Gastroesophageal sphincter (tissue), 4 donors: ENCODE measurements around the gene APEH. TPM values are rescaled to one million over a fixed set of nuclear protein-coding genes. Genes with fewer than 3 reads are reported as not detected.

Experiments
- ATAC-seq: fragments of 150-250 bp; one replicate; pipeline ENCODE4 v1.9.1; 2016; ENCODE audit warnings: mild to moderate bottlenecking, moderate library complexity
- H3K27ac ChIP-seq, 4 donors: fragments of 200-600 bp; sonication (generic) in 3 of 4; 1 replicate in 3 of 4; 2 replicates in 1 of 4; pipeline ENCODE4 v1.5.1; 2016 to 2019
- H3K27me3 ChIP-seq: fragments of 200-600 bp; sonication (generic); one replicate; pipeline ENCODE4 v1.5.1; 2019
- H3K36me3 ChIP-seq, 2 donors: fragments of 200-600 bp; sonication (generic); one replicate each; pipeline ENCODE4 v1.5.1; 2019; ENCODE audit warnings: control low read depth in 1 of 2
- H3K4me1 ChIP-seq, 3 donors: fragments of 200-600 bp; sonication (generic); 1 replicate in 2 of 3; 2 replicates in 1 of 3; pipeline ENCODE4 v1.5.1; 2016 to 2019; ENCODE audit warnings: control low read depth in 2 of 3
- H3K4me3 ChIP-seq, 2 donors: fragments of 200-600 bp; sonication (generic); one replicate each; pipeline ENCODE4 v1.5.1; 2019; ENCODE audit warnings: mild to moderate bottlenecking in 1 of 2, moderate library complexity in 1 of 2
- H3K9me3 ChIP-seq, 3 donors: fragments of 200-600 bp; sonication (generic); one replicate each; pipeline ENCODE4 v1.5.1; 2017 to 2019; ENCODE audit warnings: control low read depth in 2 of 3
- EP300 ChIP-seq: sonication (generic); formaldehyde crosslinking; IDR thresholded peaks from one replicate; pipeline ENCODE4 v1.6.1; 2017; ENCODE audit warnings: antibody characterized with exemption, mild to moderate bottlenecking
- POLR2A ChIP-seq, 2 donors: fragments of 450-650 bp; IDR thresholded peaks; one replicate each; pipeline ENCODE4 v1.6.1; 2017; ENCODE audit warnings: antibody characterized with exemption in 2 of 2, mild to moderate bottlenecking in 2 of 2, moderate library complexity in 1 of 2
- POLR2AphosphoS5 ChIP-seq: sonication (generic); formaldehyde crosslinking; IDR thresholded peaks from one replicate; pipeline ENCODE4 v1.6.1; 2017; ENCODE audit warnings: antibody characterized with exemption
- WGBS, 2 donors: methylation state at CpG; one replicate each; pipeline ENCODE4 v1.1.5; 2018; ENCODE audit warnings: low coverage in 1 of 2; 5-methylcytosine and 5-hydroxymethylcytosine counted together
- total RNA-seq, 4 donors: library from RNA; depleted of rRNA; stranded (reverse); fragments of >200 nt; gene quantifications; one replicate each; pipeline ENCODE4 v1.1.0, GENCODE V29; 2016
- TF ChIP-seq, protein P1 (sequence below), 4 experiments: fragments of 200-600 bp in 2 of 4; fragments of 450-650 bp in 2 of 4; sonication (generic) in 1 of 4; IDR thresholded peaks; one replicate each; pipeline ENCODE4 v1.5.1; 2017 to 2019; ENCODE audit warnings: antibody characterized with exemption in 4 of 4, mild to moderate bottlenecking in 2 of 4, moderate library complexity in 2 of 4

Gene APEH
- total RNA-seq, 4 donors from 2014 or later: 61.4 to 80.2 (median 71.5) TPM

DNA sequence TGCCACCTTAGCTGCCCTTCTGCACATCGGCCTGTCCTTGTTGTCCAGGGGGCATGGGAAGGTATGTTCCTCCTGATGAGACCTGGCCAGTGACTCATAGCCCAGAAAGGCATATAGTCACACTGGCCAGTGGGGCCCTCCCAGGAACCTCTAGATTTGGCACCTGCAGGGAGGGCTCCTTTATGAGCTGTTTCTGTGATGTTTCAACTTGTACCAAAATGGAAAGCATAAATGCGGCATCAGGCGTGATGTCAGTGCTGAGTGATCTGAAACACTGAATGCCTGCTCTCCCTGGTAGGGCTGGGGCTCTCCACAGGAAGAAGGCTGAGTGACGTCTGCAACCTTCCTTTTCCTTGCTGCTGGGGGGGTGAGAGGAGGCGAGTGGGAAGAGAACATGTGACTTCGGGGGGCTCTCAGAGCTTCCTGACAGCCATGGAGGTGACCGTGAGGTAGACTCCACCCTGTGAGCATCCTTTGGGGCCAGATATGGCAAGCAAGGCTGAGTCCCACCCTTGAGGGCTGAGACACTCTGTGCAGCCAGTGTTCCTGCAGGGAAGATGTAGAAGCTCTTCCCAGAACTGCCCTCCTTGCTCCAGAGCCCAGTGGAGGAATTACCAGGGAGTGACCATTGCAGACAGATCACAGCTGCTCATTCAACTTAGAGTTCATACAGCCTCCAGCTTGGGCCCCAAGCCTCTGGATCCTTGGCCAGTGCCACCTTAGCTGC, 37.1 kb upstream of the APEH start:
- peaks cover 0 to 4% (median 0%) of the 10 kb centered on the region in 3 donors for H3K9me3 ChIP-seq
- H3K4me3 ChIP-seq: no peak overlapping the region
- TF ChIP-seq, protein P1, sequence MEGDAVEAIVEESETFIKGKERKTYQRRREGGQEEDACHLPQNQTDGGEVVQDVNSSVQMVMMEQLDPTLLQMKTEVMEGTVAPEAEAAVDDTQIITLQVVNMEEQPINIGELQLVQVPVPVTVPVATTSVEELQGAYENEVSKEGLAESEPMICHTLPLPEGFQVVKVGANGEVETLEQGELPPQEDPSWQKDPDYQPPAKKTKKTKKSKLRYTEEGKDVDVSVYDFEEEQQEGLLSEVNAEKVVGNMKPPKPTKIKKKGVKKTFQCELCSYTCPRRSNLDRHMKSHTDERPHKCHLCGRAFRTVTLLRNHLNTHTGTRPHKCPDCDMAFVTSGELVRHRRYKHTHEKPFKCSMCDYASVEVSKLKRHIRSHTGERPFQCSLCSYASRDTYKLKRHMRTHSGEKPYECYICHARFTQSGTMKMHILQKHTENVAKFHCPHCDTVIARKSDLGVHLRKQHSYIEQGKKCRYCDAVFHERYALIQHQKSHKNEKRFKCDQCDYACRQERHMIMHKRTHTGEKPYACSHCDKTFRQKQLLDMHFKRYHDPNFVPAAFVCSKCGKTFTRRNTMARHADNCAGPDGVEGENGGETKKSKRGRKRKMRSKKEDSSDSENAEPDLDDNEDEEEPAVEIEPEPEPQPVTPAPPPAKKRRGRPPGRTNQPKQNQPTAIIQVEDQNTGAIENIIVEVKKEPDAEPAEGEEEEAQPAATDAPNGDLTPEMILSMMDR (IDR thresholded peaks at IDR 0.05): no peak
- TF ChIP-seq EP300 (no peak), POLR2AphosphoS5 (no peak), POLR2A (IDR thresholded peaks at IDR 0.05) (no peak)
- no peak overlapping the region for H3K27ac ChIP-seq
- H3K4me1 ChIP-seq: no peaks in the 10 kb centered on the region
- H3K27me3 ChIP-seq: no peaks in the 10 kb centered on the region
- 60 to 83% methylated on average over 1 to 3 of the region's 7 CpGs for WGBS, 2 donors
- no peaks in the 10 kb centered on the region for H3K36me3 ChIP-seq
- no peak for ATAC-seq

GRCh38 chr3:49638445-49638844, 35.7 kb upstream of the APEH start:
- TF ChIP-seq, protein P1 (IDR thresholded peaks at IDR 0.05): no peak
- TF ChIP-seq EP300 (no peak), POLR2AphosphoS5 (no peak), POLR2A (IDR thresholded peaks at IDR 0.05) (no peak)
- no peaks in the 10 kb centered on the region for H3K27me3 ChIP-seq
- no peaks in the 10 kb centered on the region for H3K4me1 ChIP-seq
- H3K27ac ChIP-seq: no peak overlapping the region
- H3K4me3 ChIP-seq: no peak overlapping the region
- ATAC-seq: no peak
- no peaks in the 10 kb centered on the region for H3K36me3 ChIP-seq
- no peaks in the 10 kb centered on the region for H3K9me3 ChIP-seq
- WGBS, 2 donors: 56% methylated on average over 5 of the region's 8 CpGs; no CpG with 5 or more reads in 1 of the 2 donors

GRCh38 chr3:49639551-49639950, 34.6 kb upstream of the APEH start:
- Histone ChIP-seq H3K36me3 (no peaks in the 10 kb centered on the region), H3K4me3 (no peak overlapping the region), H3K27ac (no peak overlapping the region), H3K27me3 (no peaks in the 10 kb centered on the region), H3K4me1 (no peaks in the 10 kb centered on the region), H3K9me3 (no peaks in the 10 kb centered on the region)
- 100% methylated on average over 1 of the region's 2 CpGs; no CpG with 5 or more reads in 1 of the 2 donors for WGBS, 2 donors
- no peak for ATAC-seq
- TF ChIP-seq, protein P1 (IDR thresholded peaks at IDR 0.05): no peak
- TF ChIP-seq EP300: no peak
- TF ChIP-seq POLR2AphosphoS5: no peak
- TF ChIP-seq POLR2A (IDR thresholded peaks at IDR 0.05): no peak

DNA sequence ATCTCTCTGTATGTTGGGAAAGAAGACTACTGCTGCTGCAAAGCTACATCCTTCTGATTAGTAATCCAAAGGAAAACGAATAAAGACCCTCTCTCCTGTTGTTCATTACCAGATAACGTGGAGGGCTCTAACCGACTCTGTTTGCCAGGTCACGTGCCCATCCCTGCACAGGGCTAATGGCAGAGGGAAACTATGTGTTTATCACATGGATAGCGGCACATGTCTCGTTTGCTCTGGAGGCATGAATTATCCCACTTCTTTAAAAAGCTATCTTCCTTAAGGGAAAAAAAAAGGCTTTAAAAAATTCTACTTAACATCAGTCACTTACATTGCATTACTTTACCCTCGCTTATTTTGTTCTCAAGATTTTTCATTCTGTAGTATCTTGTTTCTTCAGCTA, 32.9 kb upstream of the APEH start:
- Histone ChIP-seq H3K36me3 (no peaks in the 10 kb centered on the region), H3K27me3 (no peaks in the 10 kb centered on the region), H3K4me1 (no peaks in the 10 kb centered on the region), H3K9me3 (no peaks in the 10 kb centered on the region), H3K27ac (no peak overlapping the region), H3K4me3 (no peak overlapping the region)
- TF ChIP-seq EP300 (no peak), POLR2AphosphoS5 (no peak), POLR2A (IDR thresholded peaks at IDR 0.05) (no peak)
- TF ChIP-seq, protein P1 (IDR thresholded peaks at IDR 0.05): no peak
- ATAC-seq: no peak
- WGBS, 2 donors: 54 to 56% methylated on average over 7 of the region's 7 CpGs
